ENCODE results near the gene CFHR2. TPM values are rescaled to one million over a fixed set of nuclear protein-coding genes. Genes with fewer than 3 reads are reported as not detected.
"Not testable (repeated sequence)": the region's sequence is repeated elsewhere in the genome, so short reads cannot be mapped to it uniquely, and the experiment has no call there.

CFHR2 gene
- total RNA-seq, 2 experiments from 2014 or later, result not detected

DNA sequence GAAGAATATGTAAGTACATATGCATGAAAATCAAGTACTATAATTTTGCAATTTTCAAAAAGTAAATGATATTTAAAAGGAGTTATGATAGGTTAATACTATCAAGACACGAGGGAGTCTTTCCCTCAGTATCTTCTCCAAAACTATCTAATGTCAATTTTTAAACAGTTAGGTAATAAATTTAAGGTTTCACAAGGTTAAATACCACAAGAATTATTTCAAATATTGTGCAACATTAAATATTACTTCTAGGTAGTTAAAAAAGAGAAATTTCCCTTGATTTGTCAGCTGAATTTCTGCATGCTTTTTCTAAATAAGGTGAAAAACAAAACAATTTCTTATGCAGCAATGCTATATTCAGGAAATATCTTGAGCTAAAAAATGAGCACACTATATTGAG lies 37.3 kb downstream of the CFHR2 start:
- no peaks in the 10 kb centered on the region for H3K27me3 Mint-ChIP-seq
- TF ChIP-seq, protein P1, sequence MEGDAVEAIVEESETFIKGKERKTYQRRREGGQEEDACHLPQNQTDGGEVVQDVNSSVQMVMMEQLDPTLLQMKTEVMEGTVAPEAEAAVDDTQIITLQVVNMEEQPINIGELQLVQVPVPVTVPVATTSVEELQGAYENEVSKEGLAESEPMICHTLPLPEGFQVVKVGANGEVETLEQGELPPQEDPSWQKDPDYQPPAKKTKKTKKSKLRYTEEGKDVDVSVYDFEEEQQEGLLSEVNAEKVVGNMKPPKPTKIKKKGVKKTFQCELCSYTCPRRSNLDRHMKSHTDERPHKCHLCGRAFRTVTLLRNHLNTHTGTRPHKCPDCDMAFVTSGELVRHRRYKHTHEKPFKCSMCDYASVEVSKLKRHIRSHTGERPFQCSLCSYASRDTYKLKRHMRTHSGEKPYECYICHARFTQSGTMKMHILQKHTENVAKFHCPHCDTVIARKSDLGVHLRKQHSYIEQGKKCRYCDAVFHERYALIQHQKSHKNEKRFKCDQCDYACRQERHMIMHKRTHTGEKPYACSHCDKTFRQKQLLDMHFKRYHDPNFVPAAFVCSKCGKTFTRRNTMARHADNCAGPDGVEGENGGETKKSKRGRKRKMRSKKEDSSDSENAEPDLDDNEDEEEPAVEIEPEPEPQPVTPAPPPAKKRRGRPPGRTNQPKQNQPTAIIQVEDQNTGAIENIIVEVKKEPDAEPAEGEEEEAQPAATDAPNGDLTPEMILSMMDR (IDR thresholded peaks at IDR 0.05), result no peak
- Histone ChIP-seq H3K9me3 (ENCODE audit: control insufficient read depth in 1 of 2, insufficient read depth in 1 of 2, low read length in 2 of 2) (no peaks in the 10 kb centered on the region), H3K27me3 (ENCODE audit: control insufficient read depth in 1 of 2, insufficient read depth in 2 of 2, low read length in 2 of 2) (no peaks in the 10 kb centered on the region), H3K27ac (ENCODE audit: low read depth in 1 of 2, low read length in 2 of 2) (no peak overlapping the region), H3K36me3 (ENCODE audit: insufficient read depth, low read length) (no peaks in the 10 kb centered on the region), H3K4me3 (ENCODE audit: low read length) (no peak overlapping the region), H3K4me1 (ENCODE audit: insufficient read depth, low read length) (no peaks in the 10 kb centered on the region)
- H3K27ac Mint-ChIP-seq, result no peak overlapping the region
- DNase-seq (no peak), ATAC-seq (ENCODE audit: poor library complexity) (no peak)
- H3K9me3 Mint-ChIP-seq, result no peaks in the 10 kb centered on the region
- CTCF ChIA-PET, result no interaction called here
- POLR2A ChIA-PET, result no interaction called here
- no peaks in the 10 kb centered on the region for H3K36me3 Mint-ChIP-seq (ENCODE audit: low read depth)
- intact Hi-C loops (cut with DNase I, micrococcal nuclease), result no loop called here
- no peaks in the 10 kb centered on the region for H3K4me1 Mint-ChIP-seq (ENCODE audit: low read depth)
- no peak overlapping the region for H3K4me3 Mint-ChIP-seq

DNA sequence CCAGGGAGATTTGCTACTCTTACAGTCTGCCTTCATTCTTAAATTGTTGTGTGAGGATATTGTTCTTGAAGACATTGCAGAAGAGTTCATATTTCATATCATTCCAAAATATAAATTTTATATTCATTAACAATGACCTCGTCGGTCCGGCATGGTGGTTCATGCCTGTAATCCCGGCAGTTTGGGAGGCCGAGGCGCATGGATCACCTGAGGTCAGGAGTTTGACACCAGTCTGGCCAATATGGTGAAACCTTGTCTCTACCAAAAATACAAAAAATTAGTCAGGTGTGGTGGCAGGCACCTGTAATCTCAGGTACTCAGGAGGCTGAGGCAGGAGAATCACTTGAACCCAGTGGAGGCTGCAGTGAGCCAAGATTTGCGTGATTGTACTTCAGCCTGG lies 38.7 kb downstream of the CFHR2 start:
- intact Hi-C loops (cut with DNase I, micrococcal nuclease); DNase-seq; CTCF ChIA-PET; POLR2A ChIA-PET; H3K27ac Mint-ChIP-seq; H3K27ac ChIP-seq (ENCODE audit: low read depth in 1 of 2, low read length in 2 of 2); H3K4me3 Mint-ChIP-seq; H3K27me3 Mint-ChIP-seq; H3K9me3 Mint-ChIP-seq; ATAC-seq (ENCODE audit: poor library complexity); H3K9me3 ChIP-seq (ENCODE audit: control insufficient read depth in 1 of 2, insufficient read depth in 1 of 2, low read length in 2 of 2); H3K36me3 ChIP-seq (ENCODE audit: insufficient read depth, low read length); H3K4me3 ChIP-seq (ENCODE audit: low read length); H3K4me1 ChIP-seq (ENCODE audit: insufficient read depth, low read length); H3K27me3 ChIP-seq (ENCODE audit: control insufficient read depth in 1 of 2, insufficient read depth in 2 of 2, low read length in 2 of 2); H3K4me1 Mint-ChIP-seq (ENCODE audit: low read depth); H3K36me3 Mint-ChIP-seq (ENCODE audit: low read depth): not testable (repeated sequence)

DNA sequence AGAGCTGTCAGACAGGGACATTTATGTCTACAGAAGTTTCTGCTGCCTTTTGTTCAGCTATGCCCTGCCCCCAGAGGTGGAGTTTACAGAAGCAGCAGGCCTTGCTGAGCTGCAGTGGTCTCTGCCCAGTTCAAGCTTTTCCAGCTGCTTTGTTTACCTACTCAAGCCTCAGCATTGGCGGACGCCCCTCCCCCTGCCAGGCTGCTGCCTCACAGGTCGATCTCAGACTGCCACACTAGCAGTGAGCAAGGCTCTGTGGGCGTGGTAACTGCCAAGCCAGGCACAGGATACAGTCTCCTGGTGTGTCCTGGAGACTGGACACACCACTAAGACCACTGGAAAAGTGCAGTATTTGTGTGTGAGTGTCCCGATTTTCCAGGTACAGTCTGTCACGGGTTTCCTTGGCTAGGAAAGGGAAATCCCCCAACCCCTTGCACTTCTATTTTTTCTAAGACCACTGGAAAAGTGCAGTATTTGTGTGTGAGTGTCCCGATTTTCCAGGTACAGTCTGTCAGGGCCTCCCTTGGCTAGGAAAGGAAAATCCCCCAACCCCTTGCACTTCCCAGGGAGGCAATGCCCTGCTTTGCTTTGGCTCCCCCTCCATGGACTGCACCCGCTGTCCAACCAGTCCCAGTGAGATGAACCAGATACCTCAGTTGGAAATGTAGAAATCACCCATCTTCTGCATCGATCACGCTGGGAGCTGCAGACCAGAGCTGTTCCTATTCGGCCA lies 48.5 kb downstream of the CFHR2 start:
- H3K4me3 ChIP-seq (ENCODE audit: low read length); H3K36me3 ChIP-seq (ENCODE audit: insufficient read depth, low read length); H3K27ac Mint-ChIP-seq; H3K4me1 Mint-ChIP-seq (ENCODE audit: low read depth); H3K27ac ChIP-seq (ENCODE audit: low read depth in 1 of 2, low read length in 2 of 2); DNase-seq; H3K9me3 Mint-ChIP-seq; H3K36me3 Mint-ChIP-seq (ENCODE audit: low read depth); CTCF ChIA-PET; H3K27me3 ChIP-seq (ENCODE audit: control insufficient read depth in 1 of 2, insufficient read depth in 2 of 2, low read length in 2 of 2); POLR2A ChIA-PET; H3K27me3 Mint-ChIP-seq; H3K9me3 ChIP-seq (ENCODE audit: control insufficient read depth in 1 of 2, insufficient read depth in 1 of 2, low read length in 2 of 2); intact Hi-C loops (cut with DNase I, micrococcal nuclease); H3K4me3 Mint-ChIP-seq; H3K4me1 ChIP-seq (ENCODE audit: insufficient read depth, low read length); ATAC-seq (ENCODE audit: poor library complexity): not testable (repeated sequence)

DNA sequence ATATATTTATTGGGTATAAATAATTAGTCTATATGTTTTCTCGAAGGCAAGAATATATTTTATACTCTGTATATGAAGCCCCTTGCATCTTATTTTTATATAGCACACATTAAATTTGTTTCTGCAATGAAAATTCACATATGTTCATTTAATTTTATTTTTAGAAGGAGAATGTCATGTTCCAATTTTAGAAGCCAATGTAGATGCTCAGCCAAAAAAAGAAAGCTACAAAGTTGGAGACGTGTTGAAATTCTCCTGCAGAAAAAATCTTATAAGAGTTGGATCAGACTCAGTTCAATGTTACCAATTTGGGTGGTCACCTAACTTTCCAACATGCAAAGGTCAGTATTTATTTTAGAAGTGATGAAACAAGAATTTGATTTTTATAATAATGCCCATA lies 50.4 kb downstream of the CFHR2 start:
- Histone ChIP-seq H3K27ac (ENCODE audit: low read depth in 1 of 2, low read length in 2 of 2) (no peak overlapping the region), H3K36me3 (ENCODE audit: insufficient read depth, low read length) (no peaks in the 10 kb centered on the region), H3K4me3 (ENCODE audit: low read length) (no peak overlapping the region), H3K4me1 (ENCODE audit: insufficient read depth, low read length) (no peaks in the 10 kb centered on the region), H3K27me3 (ENCODE audit: control insufficient read depth in 1 of 2, insufficient read depth in 2 of 2, low read length in 2 of 2) (no peaks in the 10 kb centered on the region), H3K9me3 (ENCODE audit: control insufficient read depth in 1 of 2, insufficient read depth in 1 of 2, low read length in 2 of 2) (no peaks in the 10 kb centered on the region)
- ATAC-seq (ENCODE audit: poor library complexity) (no peak), DNase-seq (no peak)
- no peaks in the 10 kb centered on the region for H3K4me1 Mint-ChIP-seq (ENCODE audit: low read depth)
- no peaks in the 10 kb centered on the region for H3K36me3 Mint-ChIP-seq (ENCODE audit: low read depth)
- POLR2A ChIA-PET, result no interaction called here
- TF ChIP-seq, protein P1 (IDR thresholded peaks at IDR 0.05), result no peak
- no peaks in the 10 kb centered on the region for H3K27me3 Mint-ChIP-seq
- no peak overlapping the region for H3K27ac Mint-ChIP-seq
- intact Hi-C loops (cut with DNase I, micrococcal nuclease), result no loop called here
- CTCF ChIA-PET, result no interaction called here
- no peaks in the 10 kb centered on the region for H3K9me3 Mint-ChIP-seq
- H3K4me3 Mint-ChIP-seq, result no peak overlapping the region

Data from CD4-positive, alpha-beta T cell (primary cell).